Left lung (tissue), 10 donors: Measurements from ENCODE around the gene POU4F3. TPM values are rescaled to one million over a fixed set of nuclear protein-coding genes. Genes with fewer than 3 reads are reported as not detected.

Experiments
- ATAC-seq: fragments of 200-7000 bp; cut with Tn5 transposase; one replicate; pipeline ENCODE4 v1.9.1; 2020; ENCODE audit warnings: moderate library complexity
- DNase-seq, 4 donors: peaks; one replicate each; pipeline ENCODE4 v3.0.0-alpha.2; 2013 to 2020
- H3K27ac ChIP-seq, 2 donors: fragments of 200-600 bp; sonication (generic) in 1 of 2; one replicate each; pipeline versions ENCODE4 v1.5.0 to v1.8.0; 2020 to 2021
- H3K27me3 ChIP-seq, 2 donors: fragments of 200-600 bp; sonication (generic) in 1 of 2; one replicate each; pipeline versions ENCODE4 v1.5.0 to v1.8.0; 2020 to 2021
- H3K36me3 ChIP-seq, 2 donors: fragments of 200-600 bp; sonication (generic) in 1 of 2; one replicate each; pipeline versions ENCODE4 v1.5.0 to v1.8.0; 2020 to 2021
- H3K4me1 ChIP-seq, 2 donors: fragments of 200-600 bp; one replicate each; pipeline ENCODE4 v1.8.0; 2021
- H3K4me3 ChIP-seq, 2 donors: fragments of 200-600 bp; sonication (generic) in 1 of 2; one replicate each; pipeline versions ENCODE4 v1.5.0 to v1.8.0; 2020 to 2021; ENCODE audit warnings: mild to moderate bottlenecking in 1 of 2
- H3K9me3 ChIP-seq, 2 donors: fragments of 200-600 bp; sonication (generic) in 1 of 2; one replicate each; pipeline versions ENCODE4 v1.5.0 to v1.8.0; 2020 to 2021
- CTCF ChIP-seq, 2 donors: fragments of 200-600 bp; sonication (generic) in 1 of 2; IDR thresholded peaks; one replicate each; pipeline versions ENCODE4 v1.5.0 to v1.8.0; 2021; ENCODE audit warnings: antibody characterized with exemption in 2 of 2
- intact Hi-C, 2 donors: fragments of 100-400 bp; cut with DNase I; formaldehyde crosslinking; loops; one replicate each; pipeline versions ENCODE4 v1.11.2 to v1.14.2; 2022
- polyA plus RNA-seq, 6 donors: library from polyadenylated mRNA; unstranded; fragments of 120-200 nt; gene quantifications; one replicate each; pipeline ENCODE4 v1.2.1, GENCODE V29; 2013; ENCODE audit not compliant: insufficient read length in 6 of 6
- total RNA-seq, 2 donors: library from RNA; stranded (reverse); fragmentation: NEBNext Ultra II Directional; extraction: Animal tissue kit (Norgen Biotek cat#: 25700); gene quantifications; one replicate each; pipeline ENCODE4 v1.2.1, GENCODE V29; 2021
- donor health status: DM: no; HTN: yes; CAD: no.
- donor health status: DM: no; HTN: no; CAD: no.

Gene POU4F3
- total and polyA plus RNA-seq, 8 donors = 0.06 TPM; not detected in 6

- intact Hi-C loops = no loop called here
- ATAC-seq = no peak
- TF ChIP-seq CTCF (IDR thresholded peaks at IDR 0.05) = no peak
- Histone ChIP-seq H3K9me3 (no peaks in the 10 kb centered on the region), H3K36me3 (no peaks in the 10 kb centered on the region), H3K4me1 (no peaks in the 10 kb centered on the region), H3K27ac (no peak overlapping the region), H3K4me3 (no peak overlapping the region), H3K27me3 (peaks cover 0 to 4% of the 10 kb centered on the region in 2 donors)
- DNase-seq = no peak
These were observed 37.0 kb upstream of the POU4F3 start for GRCh38 chr5:146301626-146302025.

DNA sequence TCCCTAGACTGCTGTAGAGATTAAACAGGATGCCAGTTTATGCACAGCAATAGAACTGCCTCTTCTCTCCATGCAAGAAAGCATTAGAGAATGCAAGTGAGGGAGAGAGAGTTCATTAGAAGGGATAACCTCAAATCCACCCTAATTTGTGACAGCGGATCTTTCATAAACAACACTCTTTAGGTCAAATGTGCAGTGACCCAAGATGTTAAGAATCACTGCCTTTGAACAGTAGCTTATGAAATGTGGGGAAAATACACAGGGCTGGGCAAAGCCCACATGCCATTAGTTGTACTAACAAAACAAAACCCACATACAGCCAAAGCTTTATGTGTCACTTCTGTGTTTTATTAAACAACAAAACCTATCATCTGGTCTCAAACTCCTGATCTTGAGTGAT is 36.2 kb upstream of the POU4F3 start:
- intact Hi-C loops = no loop called here
- H3K4me3 ChIP-seq = no peak overlapping the region
- H3K27me3 ChIP-seq = peaks cover 0 to 4% of the 10 kb centered on the region in 2 donors
- H3K36me3 ChIP-seq = no peaks in the 10 kb centered on the region
- H3K9me3 ChIP-seq = no peaks in the 10 kb centered on the region
- H3K27ac ChIP-seq = no peak overlapping the region
- ATAC-seq = no peak
- no peak for DNase-seq
- no peak for TF ChIP-seq CTCF (IDR thresholded peaks at IDR 0.05)
- no peaks in the 10 kb centered on the region for H3K4me1 ChIP-seq

DNA sequence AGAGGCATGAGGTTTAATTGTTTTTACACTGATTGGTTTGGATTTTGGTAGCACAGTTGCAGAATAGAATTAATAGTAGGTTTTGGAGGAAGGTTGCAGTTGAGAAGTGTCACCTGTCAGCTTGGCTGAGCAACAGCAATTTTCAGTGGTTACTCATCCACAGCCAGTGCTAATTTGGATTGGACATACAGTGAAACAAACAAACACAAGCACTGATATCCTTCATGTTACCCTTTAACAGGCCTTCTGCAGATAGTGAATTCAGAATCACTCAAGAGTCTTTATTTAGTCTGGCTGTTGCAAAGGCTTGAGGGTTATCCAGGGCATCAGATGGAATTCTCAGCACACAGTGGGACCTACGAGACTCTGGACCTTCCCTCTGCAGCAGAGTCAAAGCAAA is 31.8 kb upstream of the POU4F3 start:
- no peaks in the 10 kb centered on the region for H3K9me3 ChIP-seq
- no peaks in the 10 kb centered on the region for H3K36me3 ChIP-seq
- no peaks in the 10 kb centered on the region for H3K4me1 ChIP-seq
- no peak for TF ChIP-seq CTCF (IDR thresholded peaks at IDR 0.05)
- no peak overlapping the region for H3K4me3 ChIP-seq
- H3K27me3 ChIP-seq = peaks cover 0 to 9% of the 10 kb centered on the region in 2 donors
- DNase-seq (no peak), ATAC-seq (no peak)
- intact Hi-C loops = no loop called here
- no peak overlapping the region for H3K27ac ChIP-seq

DNA sequence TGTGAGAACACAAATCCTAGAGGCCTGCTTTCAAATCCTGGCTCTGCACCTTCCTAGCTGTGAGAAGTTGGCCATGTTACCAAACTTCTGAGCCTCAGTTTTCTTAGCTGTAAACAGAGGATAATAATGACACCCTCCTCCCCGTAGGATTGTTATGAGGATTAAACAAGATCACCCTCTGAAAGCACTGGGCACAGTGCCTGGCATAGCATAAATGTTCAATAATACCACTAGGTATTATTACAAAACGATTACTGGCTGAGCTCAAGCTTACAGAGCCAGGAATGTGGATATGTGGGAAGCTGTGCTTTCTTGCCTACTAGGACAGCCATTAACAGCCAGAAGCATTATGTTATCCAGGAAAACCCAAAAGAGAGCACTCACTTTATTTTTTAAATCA is 30.8 kb upstream of the POU4F3 start:
- no peak for TF ChIP-seq CTCF (IDR thresholded peaks at IDR 0.05)
- H3K36me3 ChIP-seq = no peaks in the 10 kb centered on the region
- peaks cover 0 to 13% of the 10 kb centered on the region in 2 donors for H3K27me3 ChIP-seq
- no peak for ATAC-seq
- no peak overlapping the region for H3K27ac ChIP-seq
- no peaks in the 10 kb centered on the region for H3K4me1 ChIP-seq
- intact Hi-C loops = no loop called here
- DNase-seq = no peak
- H3K4me3 ChIP-seq = no peak overlapping the region
- H3K9me3 ChIP-seq = no peaks in the 10 kb centered on the region

- H3K36me3 ChIP-seq = no peaks in the 10 kb centered on the region
- ATAC-seq = no peak
- no peak for DNase-seq
- no peak overlapping the region for H3K4me3 ChIP-seq
- intact Hi-C loops = no loop called here
- no peaks in the 10 kb centered on the region for H3K9me3 ChIP-seq
- TF ChIP-seq CTCF (IDR thresholded peaks at IDR 0.05) = no peak
- H3K27ac ChIP-seq = no peak overlapping the region
- no peaks in the 10 kb centered on the region for H3K4me1 ChIP-seq
- H3K27me3 ChIP-seq = peaks cover 0 to 18% of the 10 kb centered on the region in 2 donors
These were observed 28.1 kb upstream of the POU4F3 start for GRCh38 chr5:146310540-146310939.
